Activated T-cell treated with anti-CD3 and anti-CD28 coated beads for 1 hour (primary cell): ENCODE data around the gene DPH3.

Experiments
- DNase-seq: peaks from one replicate; pipeline ENCODE4 v3.0.0-alpha.2; 2020; ENCODE audit warnings: low read depth

The DPH3 gene

GRCh38 chr3:16255326-16255725 lies 9.4 kb downstream of the DPH3 start:
- no peak for DNase-seq

GRCh38 chr3:16254916-16255315 lies 9.8 kb downstream of the DPH3 start:
- DNase-seq = no peak

GRCh38 chr3:16253601-16254000 lies 11.1 kb downstream of the DPH3 start:
- no peak for DNase-seq

GRCh38 chr3:16252988-16253387 lies 11.8 kb downstream of the DPH3 start:
- DNase-seq = no peak

DNA sequence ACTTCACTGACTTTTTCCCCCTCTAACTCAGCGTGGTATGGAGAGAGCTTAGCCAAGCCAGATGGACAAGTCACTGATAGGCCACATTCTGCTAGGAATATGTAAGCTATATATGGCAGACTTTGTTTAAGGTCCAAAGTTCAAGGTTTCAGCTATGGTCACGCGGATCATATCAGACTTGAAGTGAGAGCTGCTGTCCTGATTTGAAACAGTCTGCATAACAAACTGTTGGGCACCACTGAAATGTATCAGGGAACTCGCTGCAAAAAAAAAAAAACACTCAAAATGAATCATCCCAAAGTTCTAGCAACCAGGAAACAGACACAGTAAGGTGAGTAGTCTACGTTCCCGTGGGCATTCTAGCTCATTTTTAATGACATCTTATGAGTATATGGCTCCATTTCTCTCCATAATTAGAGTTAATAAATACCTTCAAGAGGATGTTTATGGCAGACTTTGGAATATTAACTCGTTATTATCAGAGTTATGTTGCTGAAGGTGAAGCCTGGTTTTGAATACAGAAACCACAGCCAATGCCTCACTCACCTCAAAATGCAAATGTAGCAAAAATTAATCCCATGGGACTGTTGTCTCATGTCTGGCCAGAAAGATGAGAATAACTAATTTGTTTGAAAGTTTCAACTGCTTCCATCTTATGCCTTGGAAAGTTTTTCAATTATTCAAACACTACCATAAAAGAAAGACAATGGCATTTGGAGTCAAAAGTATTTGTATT lies 12.3 kb downstream of the DPH3 start:
- DNase-seq = no peak

GRCh38 chr3:16251316-16252085 lies 13.2 kb downstream of the DPH3 start:
- DNase-seq = no peak

DNA sequence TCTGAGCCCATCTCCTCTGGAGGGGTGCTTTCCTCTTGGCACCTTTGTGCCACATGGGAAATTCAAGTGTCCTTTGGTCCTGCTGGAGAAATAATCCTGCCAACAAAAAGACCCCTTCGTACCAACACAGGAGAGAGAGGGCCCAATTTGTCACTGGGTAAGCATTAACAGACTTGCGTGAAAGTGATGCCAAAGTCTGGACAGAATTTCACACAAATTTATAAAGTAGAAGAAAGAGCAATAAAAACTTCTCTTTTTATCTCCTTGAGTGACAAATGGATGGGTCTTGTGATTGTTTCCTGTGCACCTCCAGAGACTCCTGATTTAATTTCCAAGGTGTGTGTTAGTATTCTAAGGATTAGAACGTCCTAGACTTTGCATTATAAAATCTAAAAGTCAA lies 14.9 kb downstream of the DPH3 start:
- DNase-seq = no peak

GRCh38 chr3:16249336-16249735 lies 15.4 kb downstream of the DPH3 start:
- no peak for DNase-seq

- DNase-seq = no peak
Measured at GRCh38 chr3:16248556-16248955, 16.2 kb downstream of the DPH3 start.

DNA sequence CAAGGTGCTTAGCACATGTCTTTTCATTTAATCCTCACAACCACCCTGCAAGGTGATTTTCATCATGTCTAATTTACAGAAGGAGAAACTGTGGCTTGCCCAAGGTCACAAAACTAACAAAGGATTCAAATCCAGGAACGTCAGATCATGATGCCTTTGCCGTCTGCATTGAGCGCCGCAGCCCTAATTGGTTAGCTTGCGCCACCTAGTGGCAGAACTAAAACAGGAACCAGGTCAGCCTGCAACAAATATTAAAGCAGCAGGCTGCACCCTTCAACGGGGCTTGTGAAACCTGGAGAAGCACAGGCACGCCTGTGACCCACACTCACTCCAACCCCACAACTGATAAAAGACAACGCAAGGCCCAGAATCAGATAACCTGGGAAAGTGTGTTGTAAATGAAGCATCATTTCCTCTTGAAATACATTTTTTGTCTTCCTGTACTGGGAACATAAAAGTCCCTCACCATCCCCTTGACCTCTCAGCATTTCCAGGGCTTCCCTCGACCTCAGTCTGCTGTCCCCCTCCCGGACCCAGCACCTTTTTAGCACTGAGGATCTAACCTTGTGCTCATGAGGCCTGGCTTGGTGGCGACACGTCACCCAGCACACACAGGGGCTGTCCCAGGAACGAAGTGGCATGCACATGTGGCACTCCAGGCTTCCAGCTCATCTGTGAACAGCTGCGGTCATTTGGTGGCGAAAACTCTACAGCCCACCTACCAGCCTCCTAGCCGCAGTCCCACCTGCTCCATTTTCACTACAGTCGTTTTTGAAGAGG lies 17.3 kb downstream of the DPH3 start:
- peak; percentile 68 for DNase-seq

DNA sequence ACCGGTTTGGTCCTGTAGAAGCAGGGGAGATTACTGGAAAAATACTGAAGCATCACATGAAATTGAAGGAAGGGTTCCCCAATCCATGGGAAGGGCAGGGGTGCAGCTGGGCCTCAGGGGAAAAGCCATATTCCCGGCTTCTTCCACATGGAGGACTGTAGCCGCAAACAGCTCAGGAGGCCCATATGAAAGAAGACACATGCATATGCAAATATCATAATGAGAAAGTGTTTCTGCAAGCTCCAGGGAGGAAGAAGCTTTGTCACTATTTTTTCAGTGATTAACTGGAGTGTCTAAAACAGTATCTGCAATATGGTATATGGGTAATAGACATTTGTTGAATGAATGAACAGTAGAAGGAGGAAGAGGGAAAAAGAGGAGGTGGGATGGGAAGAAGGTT lies 19.1 kb downstream of the DPH3 start:
- no peak for DNase-seq

DNA sequence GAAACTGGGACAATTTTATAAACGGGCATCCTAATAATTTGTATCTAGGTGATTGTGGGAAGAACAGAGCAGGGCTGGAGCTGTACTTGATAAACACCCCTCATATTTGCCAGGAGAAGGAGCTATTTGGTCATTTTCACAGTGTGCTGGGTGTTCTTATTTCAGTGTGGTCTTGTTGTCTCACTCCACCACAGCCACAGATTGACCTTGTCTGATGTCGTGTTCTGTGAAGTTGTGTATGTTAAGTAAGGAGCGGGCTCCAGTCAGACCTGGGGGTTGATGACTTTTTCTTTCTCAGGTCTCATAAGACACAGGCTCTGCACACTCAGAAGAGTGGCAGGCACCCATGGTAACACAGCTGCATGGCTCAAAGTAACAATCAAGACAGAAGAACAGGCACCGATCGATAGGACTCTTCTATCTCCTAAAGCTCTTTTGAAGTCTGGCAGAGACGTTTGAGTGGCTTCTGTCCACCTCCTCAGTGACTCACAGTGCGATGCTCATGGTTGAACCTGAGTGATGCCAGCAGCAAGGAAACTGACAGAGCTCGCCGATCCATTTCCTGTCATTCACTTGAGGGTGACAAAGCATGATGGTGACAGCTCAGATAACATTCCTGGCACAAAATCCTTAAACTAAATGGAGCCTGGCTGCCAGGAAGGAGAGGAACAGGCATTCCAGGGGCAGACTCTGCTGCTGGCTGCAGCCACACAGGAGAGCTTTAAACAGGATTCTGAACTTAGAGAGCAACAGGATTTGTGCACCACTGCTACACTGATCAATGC lies 20.8 kb downstream of the DPH3 start:
- no peak for DNase-seq

DNA sequence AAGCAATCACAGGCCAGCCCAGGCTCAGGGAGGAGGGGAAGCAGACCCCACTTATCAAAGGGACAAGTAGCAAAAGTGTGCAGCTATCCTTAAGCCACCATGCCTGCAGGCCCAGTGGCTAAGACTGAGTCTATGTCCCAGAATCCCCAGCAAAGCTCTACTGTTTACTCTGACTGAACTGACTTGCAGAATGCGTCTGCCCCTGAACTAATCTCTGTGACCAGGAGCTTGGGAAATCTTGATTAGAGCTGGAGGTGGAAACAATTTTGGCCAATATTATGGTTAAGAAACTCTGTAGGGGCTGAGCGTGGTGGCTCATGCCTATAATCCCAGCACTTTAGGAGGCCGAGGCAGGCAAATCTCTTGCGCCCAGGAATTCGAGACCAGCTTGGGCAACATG lies 22.6 kb downstream of the DPH3 start:
- DNase-seq = no peak

DNA sequence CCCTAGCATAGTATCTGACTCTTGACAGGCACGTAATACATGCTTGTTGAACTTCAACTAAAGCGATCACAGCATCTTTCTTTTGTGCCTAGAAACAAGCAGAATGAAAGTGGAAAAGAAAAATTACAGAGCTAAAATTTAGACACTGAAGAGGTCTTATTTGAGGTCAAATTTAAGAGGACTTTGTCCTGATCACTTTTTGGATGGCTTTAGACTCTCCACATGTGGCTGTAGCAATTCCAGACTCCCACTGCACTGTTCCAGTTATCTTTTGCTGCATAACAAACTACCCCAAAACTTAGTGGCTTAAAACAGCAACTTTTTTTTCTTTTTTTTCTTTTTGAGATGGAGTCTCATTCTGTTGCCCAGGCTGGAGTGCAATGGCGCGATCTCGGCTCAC lies 23.5 kb downstream of the DPH3 start:
- DNase-seq = no peak

DNA sequence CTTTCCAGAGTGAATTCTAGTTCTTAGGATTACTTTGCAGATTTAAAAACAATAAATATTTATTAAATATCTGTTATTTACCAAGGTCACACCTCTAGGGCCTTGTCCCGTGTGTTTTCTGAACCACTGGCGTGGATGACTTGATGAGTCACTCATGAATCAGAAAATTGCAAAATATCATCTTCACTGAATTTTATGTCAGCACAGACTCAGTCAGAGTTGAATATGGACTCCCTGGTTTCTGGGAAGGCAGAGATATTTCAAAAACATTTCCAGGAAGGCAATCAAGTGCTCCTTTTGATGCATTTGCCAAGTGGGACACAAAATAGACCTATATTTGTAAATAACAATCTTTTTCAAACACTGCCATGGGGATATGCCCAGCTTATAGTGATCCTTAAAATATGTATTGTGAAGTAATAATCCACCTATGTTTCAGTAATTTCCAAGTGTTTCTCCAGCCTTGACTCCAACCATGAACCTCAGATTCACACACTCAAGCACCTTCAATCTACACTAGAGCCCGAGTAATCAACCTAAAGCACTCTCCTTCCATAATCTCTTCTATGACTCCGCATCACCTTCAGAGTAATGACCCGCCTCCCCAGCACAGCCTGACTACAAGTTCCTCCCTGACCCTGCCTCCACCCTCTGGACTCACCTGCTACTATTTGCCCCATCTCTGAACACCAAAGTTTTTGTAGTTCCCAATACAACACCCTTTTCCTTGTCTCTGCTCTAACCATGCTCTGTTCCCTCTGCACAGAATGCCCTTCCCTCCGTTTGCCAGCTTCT lies 24.3 kb downstream of the DPH3 start:
- DNase-seq = no peak

- DNase-seq = no peak
Measured at GRCh38 chr3:16239780-16240179, 25.0 kb downstream of the DPH3 start.

DNA sequence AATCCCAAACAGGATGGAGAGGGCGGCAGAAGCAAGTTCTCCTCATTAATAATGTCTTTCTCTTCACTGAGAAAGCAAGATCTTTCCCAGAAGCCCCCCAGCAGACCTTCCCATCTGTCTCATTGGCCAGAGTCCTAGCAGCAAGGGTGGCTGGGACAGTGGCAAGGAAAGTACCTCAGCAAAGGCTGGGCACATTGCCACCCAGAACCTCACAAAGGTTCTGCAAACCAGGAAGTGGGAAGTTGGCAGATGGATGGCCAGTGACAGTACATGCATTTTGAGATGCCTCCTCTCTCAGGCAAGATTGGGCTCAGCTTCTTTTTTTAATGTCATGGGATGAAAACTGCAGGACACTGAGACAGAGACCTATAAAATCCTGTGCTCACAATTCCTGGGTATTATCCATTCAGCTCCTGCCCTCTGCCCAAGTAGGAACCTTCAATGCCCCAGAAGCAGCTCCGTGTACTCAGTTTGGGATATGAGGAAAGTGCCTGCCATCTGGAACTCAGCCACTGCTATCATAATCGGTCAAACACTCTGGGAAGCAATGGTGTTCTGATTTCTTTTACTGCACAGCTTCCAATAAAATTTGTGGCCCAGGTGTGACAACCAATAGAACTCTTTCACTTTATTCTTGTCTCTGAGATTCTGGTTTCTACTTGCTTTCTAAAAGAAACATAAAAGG lies 25.5 kb downstream of the DPH3 start:
- DNase-seq = no peak

DNA sequence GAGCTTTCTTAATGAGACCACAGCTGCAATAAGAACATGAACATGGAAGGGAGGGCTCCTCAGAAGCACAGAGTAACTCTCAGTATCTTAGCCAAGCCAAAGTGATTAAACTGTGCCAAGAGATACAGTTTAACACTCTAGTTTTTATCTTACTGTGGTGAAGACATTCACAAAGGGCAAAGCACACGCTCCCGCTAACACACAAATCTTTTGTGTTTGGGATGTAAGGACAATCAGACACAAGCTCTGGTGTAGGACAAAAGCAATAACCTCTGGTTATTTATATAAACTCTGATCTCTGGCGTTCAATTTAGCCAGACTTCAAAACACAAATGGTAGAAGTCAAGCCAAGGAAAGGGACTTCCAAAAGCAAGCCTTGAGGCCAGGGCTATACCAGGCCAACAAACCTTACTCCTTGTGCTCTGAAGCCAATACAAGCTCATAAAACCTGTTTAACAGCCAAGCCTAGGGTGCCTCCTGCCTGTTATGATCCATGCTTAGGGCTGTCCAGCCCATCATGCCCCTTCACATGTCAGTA lies 27.8 kb downstream of the DPH3 start:
- no peak for DNase-seq

- DNase-seq = no peak
Measured at GRCh38 chr3:16236030-16236639, 28.6 kb downstream of the DPH3 start.

- no peak for DNase-seq
Measured at GRCh38 chr3:16234281-16234680, 30.5 kb downstream of the DPH3 start.
